Measurements from ENCODE around the gene TTL.
"Not testable (repeated sequence)": the region's sequence is repeated elsewhere in the genome, so short reads cannot be mapped to it uniquely, and the experiment has no call there.

Gene TTL

DNA sequence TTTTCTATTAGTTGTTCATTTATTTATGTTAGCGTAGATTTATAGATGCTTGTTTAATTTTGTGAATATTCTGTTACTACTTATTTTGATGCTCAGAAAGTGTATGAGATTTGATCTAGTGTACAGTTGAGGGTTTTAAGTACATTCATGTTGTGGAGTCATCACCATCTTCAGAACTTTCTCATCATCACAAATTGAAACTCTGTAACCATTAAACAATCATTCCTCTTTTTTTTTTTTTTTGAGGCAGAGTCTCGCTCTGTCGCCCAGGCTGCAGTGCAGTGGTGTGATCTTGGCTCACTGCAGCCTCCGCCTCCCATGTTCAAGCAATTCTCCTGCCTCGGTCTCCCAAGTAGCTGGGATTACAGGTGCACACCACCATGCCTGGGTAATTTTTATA is 84.6 kb downstream of the TTL start:
- H3K27ac ChIP-seq (ENCODE audit: low read length); H3K9me3 ChIP-seq (ENCODE audit: insufficient read depth, low read depth, low read length); H3K4me1 ChIP-seq (ENCODE audit: insufficient read depth, low read length); H3K9ac ChIP-seq (ENCODE audit: low read depth, low read length); H3K4me3 ChIP-seq (ENCODE audit: low read length); H3K27me3 ChIP-seq (ENCODE audit: insufficient read depth, low read length): not testable (repeated sequence)
- peaks cover 94% of the 10 kb centered on the region for H3K36me3 ChIP-seq (ENCODE audit: insufficient read depth, low read depth, low read length)

DNA sequence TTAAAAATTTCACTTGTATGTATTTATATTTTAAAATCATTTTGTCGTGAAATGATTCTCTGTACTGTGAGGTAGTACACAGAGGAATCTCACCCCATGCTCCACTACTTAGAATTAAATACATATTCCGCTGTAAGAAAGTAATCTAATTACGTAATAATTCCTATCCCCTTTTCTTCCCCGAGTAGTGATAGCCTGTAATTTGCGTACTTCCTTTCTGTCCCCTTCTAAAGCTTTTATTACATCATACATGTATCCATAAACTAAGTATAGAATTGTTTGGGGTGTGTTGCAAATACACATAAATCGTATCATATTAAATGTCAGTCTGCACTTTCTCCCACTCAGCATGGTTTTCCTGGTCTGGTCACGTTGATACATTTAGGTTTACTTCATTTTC is 90.0 kb downstream of the TTL start:
- no peaks in the 10 kb centered on the region for H3K27me3 ChIP-seq (ENCODE audit: insufficient read depth, low read length)
- H3K4me1 ChIP-seq (ENCODE audit: insufficient read depth, low read length), result no peaks in the 10 kb centered on the region
- H3K9me3 ChIP-seq (ENCODE audit: insufficient read depth, low read depth, low read length), result no peaks in the 10 kb centered on the region
- no peak overlapping the region for H3K27ac ChIP-seq (ENCODE audit: low read length)
- H3K9ac ChIP-seq (ENCODE audit: low read depth, low read length), result no peak overlapping the region
- peaks cover 97% of the 10 kb centered on the region for H3K36me3 ChIP-seq (ENCODE audit: insufficient read depth, low read depth, low read length)
- H3K4me3 ChIP-seq (ENCODE audit: low read length), result no peak overlapping the region

DNA sequence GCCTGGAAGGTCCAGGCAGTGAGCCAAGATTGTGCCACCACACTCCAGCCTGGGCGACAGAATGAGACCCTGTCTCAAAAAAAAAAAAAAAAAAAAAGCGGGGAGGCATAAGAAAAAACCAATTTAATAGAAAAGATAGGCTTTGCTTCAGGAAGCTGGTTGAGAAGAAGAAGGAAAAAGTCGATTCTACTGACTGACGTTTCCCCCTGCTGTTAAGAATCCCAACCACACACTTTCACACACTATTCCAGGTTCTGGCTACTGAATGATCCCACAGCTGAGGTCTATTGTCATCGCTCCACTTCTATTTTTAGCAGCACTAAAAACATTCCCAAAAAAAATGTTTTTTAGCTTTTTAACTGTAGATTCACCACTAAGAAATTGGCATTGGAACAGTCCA is 95.8 kb downstream of the TTL start:
- Histone ChIP-seq H3K4me1 (ENCODE audit: insufficient read depth, low read length) (no peaks in the 10 kb centered on the region), H3K9ac (ENCODE audit: low read depth, low read length) (no peak overlapping the region), H3K27ac (ENCODE audit: low read length) (no peak overlapping the region), H3K27me3 (ENCODE audit: insufficient read depth, low read length) (no peaks in the 10 kb centered on the region), H3K9me3 (ENCODE audit: insufficient read depth, low read depth, low read length) (no peaks in the 10 kb centered on the region), H3K4me3 (ENCODE audit: low read length) (no peak overlapping the region), H3K36me3 (ENCODE audit: insufficient read depth, low read depth, low read length) (peaks cover 42% of the 10 kb centered on the region)

DNA sequence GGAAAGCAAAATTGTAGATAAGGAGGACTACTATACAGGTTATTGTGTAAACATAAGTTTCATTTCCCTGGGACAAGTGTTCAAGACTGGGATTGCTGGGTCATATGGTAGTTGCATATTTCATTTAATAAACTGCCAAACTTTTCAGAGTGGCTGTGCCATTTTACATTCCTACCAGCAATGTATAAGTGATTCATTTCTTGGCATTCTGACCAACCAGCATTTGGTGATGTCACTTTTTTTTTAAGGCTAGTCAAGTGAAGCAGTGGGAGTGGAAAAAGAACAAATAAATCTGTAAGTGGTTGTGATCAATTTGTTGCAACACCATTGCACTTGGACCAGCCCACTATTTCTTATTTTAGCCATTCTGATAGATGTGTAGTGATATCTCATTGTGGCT is 97.3 kb downstream of the TTL start:
- no peaks in the 10 kb centered on the region for H3K27me3 ChIP-seq (ENCODE audit: insufficient read depth, low read length)
- no peaks in the 10 kb centered on the region for H3K9me3 ChIP-seq (ENCODE audit: insufficient read depth, low read depth, low read length)
- no peak overlapping the region for H3K9ac ChIP-seq (ENCODE audit: low read depth, low read length)
- H3K4me1 ChIP-seq (ENCODE audit: insufficient read depth, low read length), result no peaks in the 10 kb centered on the region
- H3K4me3 ChIP-seq (ENCODE audit: low read length), result no peak overlapping the region
- peaks cover 28% of the 10 kb centered on the region for H3K36me3 ChIP-seq (ENCODE audit: insufficient read depth, low read depth, low read length)
- H3K27ac ChIP-seq (ENCODE audit: low read length), result no peak overlapping the region

DNA sequence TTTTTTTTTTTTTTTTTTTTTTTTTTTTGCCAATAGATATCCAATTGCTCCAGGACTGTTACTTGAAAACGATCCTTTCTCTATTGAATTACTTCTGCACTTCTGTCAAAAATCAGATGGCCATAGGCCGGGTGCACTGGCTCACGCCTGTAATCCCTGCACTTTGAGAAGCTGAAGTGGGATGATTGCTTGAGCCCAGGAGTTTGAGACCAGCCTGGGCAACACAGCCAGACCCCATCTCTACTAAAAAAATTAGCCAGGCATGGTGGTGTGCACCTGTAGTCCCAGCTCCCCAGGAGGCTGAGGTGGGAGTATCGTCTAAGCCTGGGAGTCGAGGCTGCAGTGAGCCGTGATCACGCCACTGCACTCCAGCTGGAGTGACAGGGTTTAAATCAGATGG is 98.1 kb downstream of the TTL start:
- H3K9ac ChIP-seq (ENCODE audit: low read depth, low read length), result no peak overlapping the region
- peaks cover 3% of the 10 kb centered on the region; the same call in 1 of the 2 replicates for H3K4me1 ChIP-seq (ENCODE audit: insufficient read depth, low read length)
- H3K27me3 ChIP-seq (ENCODE audit: insufficient read depth, low read length), result no peaks in the 10 kb centered on the region
- H3K9me3 ChIP-seq (ENCODE audit: insufficient read depth, low read depth, low read length), result no peaks in the 10 kb centered on the region
- no peak overlapping the region for H3K4me3 ChIP-seq (ENCODE audit: low read length)
- H3K27ac ChIP-seq (ENCODE audit: low read length), result no peak overlapping the region
- peaks cover 19% of the 10 kb centered on the region for H3K36me3 ChIP-seq (ENCODE audit: insufficient read depth, low read depth, low read length)

DNA sequence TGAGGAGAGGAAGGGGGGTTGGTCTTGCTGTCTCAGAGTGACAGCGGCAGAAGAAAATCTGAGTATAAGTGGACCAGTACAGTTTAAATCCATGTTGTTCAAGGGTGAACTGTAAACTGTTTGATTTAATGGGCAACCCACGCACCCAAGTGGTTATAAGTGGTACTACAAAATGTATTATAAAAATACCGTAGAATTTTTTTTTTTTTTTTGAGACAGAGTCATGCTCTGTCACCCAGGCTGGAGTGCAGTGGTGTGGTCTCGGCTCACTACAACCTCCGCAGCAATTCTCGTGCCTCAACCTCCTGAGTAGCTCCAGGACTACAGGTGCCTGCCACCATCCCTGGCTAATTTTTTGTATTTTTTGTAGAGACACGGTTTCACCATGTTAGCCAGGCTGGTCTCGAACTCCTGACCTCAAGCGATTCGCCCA is 100.4 kb downstream of the TTL start:
- H3K27ac ChIP-seq (ENCODE audit: low read length), result no peak overlapping the region
- no peaks in the 10 kb centered on the region for H3K27me3 ChIP-seq (ENCODE audit: insufficient read depth, low read length)
- peaks cover 6% of the 10 kb centered on the region; the same call in 1 of the 2 replicates for H3K36me3 ChIP-seq (ENCODE audit: insufficient read depth, low read depth, low read length)
- no peak overlapping the region for H3K9ac ChIP-seq (ENCODE audit: low read depth, low read length)
- H3K4me1 ChIP-seq (ENCODE audit: insufficient read depth, low read length), result peaks cover 5% of the 10 kb centered on the region; the same call in 1 of the 2 replicates
- H3K4me3 ChIP-seq (ENCODE audit: low read length), result no peak overlapping the region
- no peaks in the 10 kb centered on the region for H3K9me3 ChIP-seq (ENCODE audit: insufficient read depth, low read depth, low read length)

DNA sequence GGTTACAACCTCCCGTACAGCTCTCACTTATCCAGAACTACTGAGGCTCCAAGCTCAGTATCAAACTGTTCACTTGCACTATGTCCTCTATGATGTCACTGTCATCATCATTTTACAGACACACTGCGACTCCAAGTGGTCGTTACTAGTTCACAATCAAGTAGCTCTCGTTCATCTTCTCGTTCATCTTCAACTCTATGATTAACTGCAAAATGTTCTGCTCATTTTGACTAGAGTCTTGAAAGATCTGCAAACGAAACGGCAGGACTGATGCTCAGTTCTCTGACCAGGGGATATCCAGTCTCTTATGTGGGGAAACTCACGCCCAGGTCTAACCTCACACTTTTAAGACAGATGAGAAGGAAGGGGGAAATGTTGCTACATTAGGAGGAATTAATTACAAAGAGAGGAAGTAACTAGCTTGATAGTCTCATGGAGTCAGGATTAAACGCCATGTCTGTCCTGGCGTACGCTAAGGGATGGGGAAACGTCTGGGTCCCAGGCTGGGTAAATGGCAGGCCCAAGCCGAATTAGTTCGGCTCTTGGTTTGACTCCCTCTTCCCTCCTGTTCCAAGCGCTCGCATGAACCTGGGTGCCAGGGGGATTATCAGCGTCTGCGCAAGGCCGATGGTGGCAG is 101.7 kb downstream of the TTL start:
- Histone ChIP-seq H3K9ac (ENCODE audit: low read depth, low read length) (peak overlapping the region; percentile 90), H3K27ac (ENCODE audit: low read length) (peak overlapping the region; percentile 44), H3K4me1 (ENCODE audit: insufficient read depth, low read length) (peaks cover 5% of the 10 kb centered on the region; the same call in 1 of the 2 replicates), H3K36me3 (ENCODE audit: insufficient read depth, low read depth, low read length) (peaks cover 14% of the 10 kb centered on the region; the same call in 1 of the 2 replicates), H3K9me3 (ENCODE audit: insufficient read depth, low read depth, low read length) (no peaks in the 10 kb centered on the region), H3K4me3 (ENCODE audit: low read length) (peak overlapping the region; percentile 93), H3K27me3 (ENCODE audit: insufficient read depth, low read length) (no peaks in the 10 kb centered on the region)

DNA sequence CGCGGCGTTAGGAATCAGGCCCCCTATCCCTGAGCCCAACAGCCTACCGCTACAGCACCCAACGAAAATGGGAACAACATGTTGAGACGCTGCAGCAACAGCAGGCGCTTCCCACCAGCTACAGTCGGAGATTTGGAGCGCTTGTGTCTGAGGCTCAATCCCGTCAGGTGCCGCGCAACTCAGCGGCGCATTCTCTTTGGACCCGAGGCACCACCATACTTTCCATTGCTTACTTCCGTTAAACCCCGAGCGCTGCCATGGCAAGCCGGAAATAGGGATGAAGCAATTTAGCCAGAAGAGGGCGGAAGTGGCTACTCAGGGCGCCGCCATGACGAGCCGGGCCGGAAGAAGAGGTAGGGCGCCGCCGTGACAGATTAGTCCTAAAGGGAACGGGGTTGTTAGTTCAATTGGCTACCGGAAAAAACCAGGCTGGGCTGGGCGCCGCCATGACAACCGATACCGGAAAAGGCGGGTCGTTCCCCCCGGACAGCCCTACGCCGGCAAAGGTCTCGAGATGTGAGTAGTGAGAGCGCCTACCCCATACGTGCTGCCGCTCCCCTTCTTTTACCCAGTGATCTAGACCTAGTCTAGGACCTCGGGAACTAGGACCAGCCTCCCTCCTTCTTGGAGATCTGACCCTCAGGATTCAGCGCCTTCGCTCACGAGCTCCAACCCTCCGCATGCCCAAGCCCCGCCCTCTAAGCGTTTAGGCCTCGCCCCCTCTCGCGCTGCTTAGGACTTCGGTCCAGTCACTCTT is 102.4 kb downstream of the TTL start, which contains the start of gene CHCHD5:
TSS of gene CHCHD5 (plus strand) at position 476 of the 757 bp plus-strand sequence. CDS start at position 515, 39 bp downstream.
- no peaks in the 10 kb centered on the region for H3K27me3 ChIP-seq (ENCODE audit: insufficient read depth, low read length)

DNA sequence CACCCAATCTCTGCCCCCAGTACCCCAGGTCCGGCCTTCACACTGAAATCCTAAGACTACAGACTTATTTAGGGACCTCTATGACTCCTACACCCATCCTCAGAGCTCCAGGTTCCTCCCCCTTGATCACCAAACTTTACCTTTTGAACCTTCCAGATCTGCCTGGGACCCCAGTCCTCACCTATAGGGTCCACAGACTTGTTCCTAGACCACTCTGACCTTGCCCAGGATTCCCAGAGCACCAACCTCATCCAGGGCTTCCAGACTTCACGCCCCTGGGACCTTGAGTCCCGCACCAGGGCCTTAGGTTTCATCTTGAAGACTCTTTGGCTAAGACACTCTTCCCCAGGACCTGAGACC is 102.9 kb downstream of the TTL start:
- Histone ChIP-seq H3K27ac (ENCODE audit: low read length) (peak overlapping the region; percentile 72), H3K4me3 (ENCODE audit: low read length) (peak overlapping the region; percentile 93), H3K36me3 (ENCODE audit: insufficient read depth, low read depth, low read length) (peaks cover 15% of the 10 kb centered on the region; the same call in 1 of the 2 replicates), H3K9me3 (ENCODE audit: insufficient read depth, low read depth, low read length) (no peaks in the 10 kb centered on the region), H3K27me3 (ENCODE audit: insufficient read depth, low read length) (no peaks in the 10 kb centered on the region), H3K4me1 (ENCODE audit: insufficient read depth, low read length) (peaks cover 5% of the 10 kb centered on the region; the same call in 1 of the 2 replicates), H3K9ac (ENCODE audit: low read depth, low read length) (peak overlapping the region; percentile 90)

More for the DNA sequence above, 102.4 kb downstream of the TTL start, which contains the start of gene CHCHD5:
- peak within 1 kb of the TSS; percentile 72 for H3K27ac ChIP-seq (ENCODE audit: low read length)
- no peaks in the 10 kb centered on the region for H3K9me3 ChIP-seq (ENCODE audit: insufficient read depth, low read depth, low read length)
- H3K4me3 ChIP-seq (ENCODE audit: low read length), result peak within 1 kb of the TSS; percentile 93
- peak within 1 kb of the TSS; percentile 90 for H3K9ac ChIP-seq (ENCODE audit: low read depth, low read length)
- H3K4me1 ChIP-seq (ENCODE audit: insufficient read depth, low read length), result peaks cover 5% of the 10 kb centered on the region; the same call in 1 of the 2 replicates
- H3K36me3 ChIP-seq (ENCODE audit: insufficient read depth, low read depth, low read length), result peaks cover 15% of the 10 kb centered on the region; the same call in 1 of the 2 replicates

DNA sequence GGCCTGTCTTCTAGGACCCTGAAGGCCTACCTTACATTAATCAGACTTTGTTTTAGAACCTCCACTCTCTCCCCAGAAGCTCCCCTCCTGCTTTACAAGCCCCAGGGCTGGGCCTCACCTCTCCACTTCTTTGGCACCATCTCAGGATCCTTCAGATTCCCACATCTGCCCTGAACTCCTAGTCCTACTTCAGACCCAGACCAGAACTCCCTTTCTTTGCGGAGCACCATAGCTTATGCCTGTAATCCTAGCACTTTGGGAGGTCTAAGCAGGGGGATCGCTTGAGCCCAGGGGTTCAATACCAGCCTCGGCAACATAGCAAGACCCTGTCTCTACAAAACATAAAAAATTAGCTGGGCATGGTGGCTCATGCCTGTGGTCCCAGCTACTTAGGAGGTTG is 103.4 kb downstream of the TTL start:
- peak overlapping the region; percentile 90 for H3K9ac ChIP-seq (ENCODE audit: low read depth, low read length)
- H3K27ac ChIP-seq (ENCODE audit: low read length), result peak overlapping the region; percentile 72
- H3K36me3 ChIP-seq (ENCODE audit: insufficient read depth, low read depth, low read length), result peaks cover 15% of the 10 kb centered on the region; the same call in 1 of the 2 replicates

DNA sequence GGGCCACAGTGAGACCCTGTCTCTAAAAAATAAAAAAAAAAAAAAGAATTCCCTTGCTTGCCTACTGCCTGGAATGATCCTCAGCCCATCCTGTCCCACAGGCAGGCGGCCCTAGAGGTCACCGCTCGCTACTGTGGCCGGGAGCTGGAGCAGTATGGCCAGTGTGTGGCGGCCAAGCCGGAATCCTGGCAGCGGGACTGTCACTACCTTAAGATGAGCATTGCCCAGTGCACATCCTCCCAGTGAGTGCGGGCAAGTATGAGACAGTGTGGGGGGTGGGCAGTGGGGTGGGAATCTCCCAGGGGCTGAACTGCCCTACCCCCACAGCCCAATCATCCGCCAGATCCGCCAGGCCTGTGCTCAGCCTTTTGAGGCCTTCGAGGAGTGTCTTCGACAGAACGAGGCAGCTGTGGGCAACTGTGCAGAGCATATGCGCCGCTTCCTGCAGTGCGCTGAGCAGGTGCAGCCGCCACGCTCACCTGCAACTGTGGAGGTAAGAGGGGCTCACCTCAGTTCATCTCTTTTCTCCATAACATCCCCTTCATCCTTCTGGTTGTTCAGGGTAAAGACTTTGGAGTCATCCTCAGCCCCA is 104.0 kb downstream of the TTL start:
- H3K4me1 ChIP-seq (ENCODE audit: insufficient read depth, low read length), result peaks cover 5% of the 10 kb centered on the region; the same call in 1 of the 2 replicates
- H3K9ac ChIP-seq (ENCODE audit: low read depth, low read length), result no peak overlapping the region
- no peaks in the 10 kb centered on the region for H3K27me3 ChIP-seq (ENCODE audit: insufficient read depth, low read length)
- no peak overlapping the region for H3K4me3 ChIP-seq (ENCODE audit: low read length)
- H3K9me3 ChIP-seq (ENCODE audit: insufficient read depth, low read depth, low read length), result no peaks in the 10 kb centered on the region
- peaks cover 15% of the 10 kb centered on the region; the same call in 1 of the 2 replicates for H3K36me3 ChIP-seq (ENCODE audit: insufficient read depth, low read depth, low read length)
- no peak overlapping the region for H3K27ac ChIP-seq (ENCODE audit: low read length)

More for the DNA sequence above, 103.4 kb downstream of the TTL start:
- Histone ChIP-seq H3K4me1 (ENCODE audit: insufficient read depth, low read length) (peaks cover 5% of the 10 kb centered on the region; the same call in 1 of the 2 replicates), H3K27me3 (ENCODE audit: insufficient read depth, low read length) (no peaks in the 10 kb centered on the region), H3K9me3 (ENCODE audit: insufficient read depth, low read depth, low read length) (no peaks in the 10 kb centered on the region), H3K4me3 (ENCODE audit: low read length) (peak overlapping the region; percentile 93)
